Liver (tissue), 9 donors: ENCODE results near the gene ARID3B. TPM values are rescaled to one million over a fixed set of nuclear protein-coding genes. Genes with fewer than 3 reads are reported as not detected.

Experiments
- DNase-seq: peaks from one replicate; pipeline ENCODE4 v3.0.0-alpha.2; 2017; ENCODE audit warnings: low spot score
- H3K27ac ChIP-seq, 2 donors: one replicate each; pipeline ENCODE4 v1.7.0; 2013; ENCODE audit warnings: inconsistent platforms in 2 of 2, low read length in 2 of 2, control low read depth in 1 of 2, low read depth in 1 of 2, mild to moderate bottlenecking in 1 of 2
- H3K27me3 ChIP-seq, 4 donors: one replicate each; pipeline versions ENCODE4 v1.6.1 to v1.7.0; 2013; ENCODE audit warnings: low read length in 3 of 4, inconsistent platforms in 1 of 4, mild to moderate bottlenecking in 1 of 4, moderate library complexity in 1 of 4; ENCODE audit not compliant: control insufficient read depth in 4 of 4, insufficient read depth in 4 of 4
- H3K36me3 ChIP-seq, 4 donors: one replicate each; pipeline versions ENCODE4 v1.6.1 to v1.7.0; 2013; ENCODE audit warnings: low read length in 3 of 4, mild to moderate bottlenecking in 3 of 4, low read depth in 1 of 4, moderate library complexity in 1 of 4; ENCODE audit not compliant: control insufficient read depth in 4 of 4, insufficient read depth in 3 of 4
- H3K4me1 ChIP-seq, 4 donors: one replicate each; pipeline versions ENCODE4 v1.6.1 to v1.7.0; 2013; ENCODE audit warnings: low read length in 3 of 4, mild to moderate bottlenecking in 3 of 4, moderate library complexity in 1 of 4; ENCODE audit not compliant: control insufficient read depth in 4 of 4, insufficient read depth in 4 of 4
- H3K4me3 ChIP-seq, 3 donors: one replicate each; pipeline versions ENCODE4 v1.6.1 to v1.7.0; 2013; ENCODE audit warnings: low read length in 3 of 3, control low read depth in 1 of 3, low read depth in 1 of 3, mild to moderate bottlenecking in 1 of 3
- H3K9ac ChIP-seq, 2 donors: one replicate each; pipeline ENCODE4 v1.7.0; 2013; ENCODE audit warnings: low read length in 2 of 2, mild to moderate bottlenecking in 2 of 2, moderate library complexity in 2 of 2, control low read depth in 1 of 2, low read depth in 1 of 2
- H3K9me3 ChIP-seq, 4 donors: one replicate each; pipeline versions ENCODE4 v1.6.1 to v1.7.0; 2013; ENCODE audit warnings: low read length in 3 of 4; ENCODE audit not compliant: control insufficient read depth in 4 of 4
- CTCF ChIP-seq: fragments of 150-350 bp; IDR thresholded peaks from 2 replicates; pipeline ENCODE4 v1.5.1; 2017; ENCODE audit warnings: improper control_type of control experiment, low read depth, low read length; ENCODE audit not compliant: missing input control
- EGR1 ChIP-seq, 2 donors: IDR thresholded peaks; 2 replicates each; pipeline ENCODE4 v1.6.1; 2016 to 2018; ENCODE audit warnings: antibody characterized with exemption in 2 of 2, low read depth in 2 of 2
- FOXA1 ChIP-seq: IDR thresholded peaks from 2 replicates; pipeline ENCODE4 v1.6.1; 2016; ENCODE audit warnings: antibody characterized with exemption
- FOXA2 ChIP-seq: IDR thresholded peaks from 2 replicates; pipeline ENCODE4 v1.6.1; 2016; ENCODE audit warnings: antibody characterized with exemption
- GABPA ChIP-seq, 2 donors: IDR thresholded peaks in 1 of 2; conservative IDR thresholded peaks in 1 of 2; 2 replicates each; pipeline ENCODE4 v1.6.1; 2016; ENCODE audit warnings: antibody characterized with exemption in 2 of 2, mild to moderate bottlenecking in 1 of 2, moderate library complexity in 1 of 2
- HNF4A ChIP-seq, 2 donors: conservative IDR thresholded peaks; 2 replicates each; pipeline ENCODE4 v1.6.1; 2016; ENCODE audit warnings: antibody characterized with exemption in 2 of 2, mild to moderate bottlenecking in 2 of 2
- HNF4G ChIP-seq: IDR thresholded peaks from 2 replicates; pipeline ENCODE4 v1.6.1; 2016; ENCODE audit warnings: antibody characterized with exemption
- NR2F2 ChIP-seq: IDR thresholded peaks from 2 replicates; pipeline ENCODE4 v1.6.1; 2016; ENCODE audit warnings: antibody characterized with exemption
- RAD21 ChIP-seq, 2 donors: IDR thresholded peaks; 2 replicates each; pipeline ENCODE4 v1.6.1; 2016; ENCODE audit warnings: antibody characterized with exemption in 2 of 2, mild to moderate bottlenecking in 2 of 2
- REST ChIP-seq: IDR thresholded peaks from 2 replicates; pipeline ENCODE4 v1.6.1; 2016; ENCODE audit warnings: antibody characterized with exemption, mild to moderate bottlenecking
- RXRA ChIP-seq, 2 donors: IDR thresholded peaks; 2 replicates each; pipeline ENCODE4 v1.6.1; 2017 to 2018; ENCODE audit warnings: antibody characterized with exemption in 2 of 2, mild to moderate bottlenecking in 1 of 2
- TAF1 ChIP-seq: conservative IDR thresholded peaks from 2 replicates; pipeline ENCODE4 v1.6.1; 2016; ENCODE audit warnings: antibody characterized with exemption, mild to moderate bottlenecking
- YY1 ChIP-seq: IDR thresholded peaks from 2 replicates; pipeline ENCODE4 v1.6.1; 2016; ENCODE audit warnings: antibody characterized with exemption, mild to moderate bottlenecking
- WGBS: extraction: QIAGEN DNeasy Blood & Tissue Kit; methylation state at CpG from one replicate; pipeline ENCODE4 v1.1.7; 2013; 5-methylcytosine and 5-hydroxymethylcytosine counted together
- polyA plus RNA-seq, 2 donors: library from polyadenylated mRNA; stranded (reverse) in 1 of 2; unstranded in 1 of 2; fragments of 200-250 nt in 1 of 2; fragments of >200 nt in 1 of 2; fragmentation: Nextera tagmentation in 1 of 2; extraction: Ambion mirVana in 1 of 2; gene quantifications; one replicate each; pipeline versions ENCODE4 v1.2.1 to v1.2.3, GENCODE V29; 2013 to 2015
- total RNA-seq, 2 donors: library from RNA; depleted of rRNA; stranded (reverse); fragments of >200 nt; gene quantifications; one replicate each; pipeline ENCODE4 v1.2.3, GENCODE V29; 2014
- TF ChIP-seq, protein P1 (sequence below): IDR thresholded peaks from 2 replicates; pipeline ENCODE4 v1.6.1; 2016; ENCODE audit warnings: antibody characterized with exemption
- TF ChIP-seq, protein P2 (sequence below): IDR thresholded peaks from 2 replicates; pipeline ENCODE4 v1.6.1; 2016; ENCODE audit warnings: antibody characterized with exemption
- donor health status: healthy.
- donor health status: healthy.
- donor health status: healthy.
- donor health status: healthy.
- donor health status: healthy.

The ARID3B gene
- total and polyA plus RNA-seq, 4 donors, result 1.4 to 6.6 (median 2.7) TPM

GRCh38 chr15:74500401-74500800 is 40.6 kb upstream of the ARID3B start:
- no peaks in the 10 kb centered on the region for H3K9me3 ChIP-seq
- H3K4me1 ChIP-seq, result no peaks in the 10 kb centered on the region
- TF ChIP-seq FOXA1 (no peak), REST (no peak), TAF1 (no peak), HNF4G (no peak), FOXA2 (no peak)
- H3K4me3 ChIP-seq, result no peak overlapping the region
- H3K27me3 ChIP-seq, result no peaks in the 10 kb centered on the region
- H3K27ac ChIP-seq, result no peak overlapping the region
- no peak overlapping the region for H3K9ac ChIP-seq
- H3K36me3 ChIP-seq, result no peaks in the 10 kb centered on the region
- WGBS, result 98% methylated on average over 2 of the region's 2 CpGs
- DNase-seq, result no peak

DNA sequence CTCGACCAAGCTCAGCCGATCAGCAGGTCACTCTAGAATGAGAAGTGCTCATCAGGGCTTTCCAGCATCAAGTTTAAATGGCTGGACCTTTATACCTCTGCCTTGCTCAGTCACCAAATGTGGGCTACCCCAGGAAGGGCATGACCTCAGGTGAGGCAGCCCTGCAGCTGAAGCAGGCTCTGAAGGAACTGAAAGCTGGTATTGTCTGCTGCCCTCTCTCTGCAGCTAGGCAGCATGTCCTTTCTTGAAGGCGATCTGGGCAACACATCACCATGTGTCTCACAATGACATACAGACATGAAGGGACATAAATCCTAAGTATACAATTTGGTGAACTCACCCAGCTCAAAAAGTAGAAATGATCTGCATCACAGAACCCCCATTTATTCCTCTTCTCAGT is 38.7 kb upstream of the ARID3B start:
- DNase-seq, result no peak
- Histone ChIP-seq H3K4me1 (no peaks in the 10 kb centered on the region), H3K27ac (no peak overlapping the region), H3K27me3 (no peaks in the 10 kb centered on the region), H3K9me3 (no peaks in the 10 kb centered on the region), H3K4me3 (no peak overlapping the region), H3K9ac (no peak overlapping the region), H3K36me3 (no peaks in the 10 kb centered on the region)
- TF ChIP-seq YY1, result no peak
- TF ChIP-seq FOXA1, result no peak
- no peak for TF ChIP-seq RXRA (IDR thresholded peaks at IDR 0.05)
- no peak for TF ChIP-seq NR2F2
- TF ChIP-seq, protein P1, sequence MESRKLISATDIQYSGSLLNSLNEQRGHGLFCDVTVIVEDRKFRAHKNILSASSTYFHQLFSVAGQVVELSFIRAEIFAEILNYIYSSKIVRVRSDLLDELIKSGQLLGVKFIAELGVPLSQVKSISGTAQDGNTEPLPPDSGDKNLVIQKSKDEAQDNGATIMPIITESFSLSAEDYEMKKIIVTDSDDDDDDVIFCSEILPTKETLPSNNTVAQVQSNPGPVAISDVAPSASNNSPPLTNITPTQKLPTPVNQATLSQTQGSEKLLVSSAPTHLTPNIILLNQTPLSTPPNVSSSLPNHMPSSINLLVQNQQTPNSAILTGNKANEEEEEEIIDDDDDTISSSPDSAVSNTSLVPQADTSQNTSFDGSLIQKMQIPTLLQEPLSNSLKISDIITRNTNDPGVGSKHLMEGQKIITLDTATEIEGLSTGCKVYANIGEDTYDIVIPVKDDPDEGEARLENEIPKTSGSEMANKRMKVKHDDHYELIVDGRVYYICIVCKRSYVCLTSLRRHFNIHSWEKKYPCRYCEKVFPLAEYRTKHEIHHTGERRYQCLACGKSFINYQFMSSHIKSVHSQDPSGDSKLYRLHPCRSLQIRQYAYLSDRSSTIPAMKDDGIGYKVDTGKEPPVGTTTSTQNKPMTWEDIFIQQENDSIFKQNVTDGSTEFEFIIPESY, result no peak
- no peak for TF ChIP-seq HNF4G
- TF ChIP-seq CTCF, result no peak
- 79% methylated on average over 3 of the region's 3 CpGs for WGBS

GRCh38 chr15:74504418-74504817 is 36.6 kb upstream of the ARID3B start:
- Histone ChIP-seq H3K27ac (no peak overlapping the region), H3K9me3 (no peaks in the 10 kb centered on the region), H3K36me3 (no peaks in the 10 kb centered on the region), H3K4me1 (no peaks in the 10 kb centered on the region), H3K4me3 (no peak overlapping the region), H3K27me3 (no peaks in the 10 kb centered on the region), H3K9ac (no peak overlapping the region)
- no peak for DNase-seq
- WGBS, result 88% methylated on average over 3 of the region's 3 CpGs
- no peak for TF ChIP-seq EGR1 (IDR thresholded peaks at IDR 0.05; ENCODE audit: low read depth in 2 of 2)
- TF ChIP-seq, protein P2, sequence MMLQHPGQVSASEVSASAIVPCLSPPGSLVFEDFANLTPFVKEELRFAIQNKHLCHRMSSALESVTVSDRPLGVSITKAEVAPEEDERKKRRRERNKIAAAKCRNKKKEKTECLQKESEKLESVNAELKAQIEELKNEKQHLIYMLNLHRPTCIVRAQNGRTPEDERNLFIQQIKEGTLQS, result no peak
- TF ChIP-seq YY1, result no peak
- TF ChIP-seq HNF4G, result no peak
- no peak for TF ChIP-seq GABPA (IDR thresholded peaks at IDR 0.05 in 1 of 2, conservative IDR thresholded peaks at IDR 0.05 in 1 of 2)
- TF ChIP-seq RAD21 (IDR thresholded peaks at IDR 0.05), result no peak
- TF ChIP-seq, protein P1, result no peak
- TF ChIP-seq HNF4A (conservative IDR thresholded peaks at IDR 0.05), result no peak
- no peak for TF ChIP-seq CTCF
- TF ChIP-seq TAF1, result no peak
